Neural cell (in vitro differentiated cells): ENCODE measurements around the gene DTD1. TPM values are rescaled to one million over a fixed set of nuclear protein-coding genes. Genes with fewer than 3 reads are reported as not detected.

Source experiments
- H2AFZ ChIP-seq: fragments of 200-600, 300-800 bp; sonication (generic), shearing (Covaris generic); 2 replicates; pipeline ENCODE4 v1.6.0; 2014; ENCODE audit warnings: low read depth, mild to moderate bottlenecking, antibody characterized with exemption, low read length, moderate library complexity
- H3F3A ChIP-seq: fragments of 200-600 bp; shearing (Covaris generic); 2 replicates; pipeline ENCODE4 v1.6.1; 2016; ENCODE audit warnings: mild to moderate bottlenecking, moderate library complexity, mixed read lengths, antibody characterized with exemption, low read length; ENCODE audit not compliant: insufficient read depth, poor library complexity, severe bottlenecking
- H3K27ac ChIP-seq: fragments of 200-600, 300-800 bp; sonication (generic), shearing (Covaris generic); 2 replicates; pipeline ENCODE4 v1.5.1; 2014; ENCODE audit warnings: mild to moderate bottlenecking, low read length, moderate library complexity
- H3K27me3 ChIP-seq: fragments of 300-800, 200-600 bp; sonication (generic), shearing (Covaris generic); 2 replicates; pipeline ENCODE4 v1.6.0; 2014; ENCODE audit warnings: mild to moderate bottlenecking, low read depth, low read length, moderate library complexity; ENCODE audit not compliant: insufficient read depth
- H3K36me3 ChIP-seq: fragments of 300-800, 200-600 bp; sonication (generic), shearing (Covaris generic); 2 replicates; pipeline ENCODE4 v1.5.1; 2014; ENCODE audit warnings: mild to moderate bottlenecking, antibody characterized with exemption, low read length, moderate library complexity; ENCODE audit not compliant: insufficient read depth
- H3K4me2 ChIP-seq: fragments of 300-800, 200-600 bp; sonication (generic), shearing (Covaris generic); 2 replicates; pipeline ENCODE4 v1.6.0; 2014; ENCODE audit warnings: mild to moderate bottlenecking, low read length
- H3K4me3 ChIP-seq: fragments of 300-800, 200-600 bp; sonication (generic), shearing (Covaris generic); 2 replicates; pipeline ENCODE4 v1.5.1; 2014; ENCODE audit warnings: mild to moderate bottlenecking, low read length, moderate library complexity
- H3K79me2 ChIP-seq: fragments of 200-600 bp; shearing (Covaris generic); replicated peaks from 2 replicates; pipeline ENCODE4 v1.6.0; 2014; ENCODE audit warnings: mild to moderate bottlenecking, low read length, moderate library complexity; ENCODE audit not compliant: insufficient read depth
- H3K9ac ChIP-seq: fragments of 300-800, 200-600 bp; sonication (generic), shearing (Covaris generic); 2 replicates; pipeline ENCODE4 v1.6.1; 2016; ENCODE audit warnings: mild to moderate bottlenecking, low read length, mixed read lengths
- H3K9me2 ChIP-seq: fragments of 200-600 bp; shearing (Covaris generic); 2 replicates; pipeline ENCODE4 v1.6.1; 2016; ENCODE audit warnings: mild to moderate bottlenecking, low read length, mixed read lengths; ENCODE audit not compliant: insufficient read depth
- H3K9me3 ChIP-seq: fragments of 200-600, 300-800 bp; sonication (generic), shearing (Covaris generic); 2 replicates; pipeline ENCODE4 v1.6.1; 2016; ENCODE audit warnings: mild to moderate bottlenecking, mixed run types, low read length, moderate library complexity, mixed read lengths
- H4K20me1 ChIP-seq: fragments of 200-600 bp; shearing (Covaris generic); 2 replicates; pipeline ENCODE4 v1.6.1; 2016; ENCODE audit warnings: mild to moderate bottlenecking, mixed run types; ENCODE audit not compliant: insufficient read depth
- CTCF ChIP-seq: fragments of 450-650 bp; IDR thresholded peaks from 2 replicates; pipeline ENCODE4 v1.5.1; 2014; ENCODE audit warnings: antibody characterized with exemption, mild to moderate bottlenecking, moderate library complexity; ENCODE audit not compliant: poor library complexity, severe bottlenecking
- EP300 ChIP-seq: fragments of 450-650 bp; conservative IDR thresholded peaks from 2 replicates; pipeline ENCODE4 v1.6.1; 2014; ENCODE audit warnings: antibody characterized with exemption, mild to moderate bottlenecking, moderate library complexity; ENCODE audit not compliant: poor library complexity, severe bottlenecking
- EZH2 ChIP-seq: fragments of 200-600, 300-800 bp; shearing (Covaris generic), sonication (generic); IDR thresholded peaks from 2 replicates; pipeline ENCODE4 v1.6.1; 2014; ENCODE audit warnings: antibody characterized with exemption, low read length, borderline replicate concordance, mild to moderate bottlenecking; ENCODE audit not compliant: insufficient read depth, poor library complexity, severe bottlenecking
- MXI1 ChIP-seq: fragments of 450-650 bp; conservative IDR thresholded peaks from 2 replicates; pipeline ENCODE4 v1.6.1; 2014; ENCODE audit warnings: antibody characterized with exemption, mild to moderate bottlenecking; ENCODE audit not compliant: poor library complexity, severe bottlenecking
- POLR2AphosphoS5 ChIP-seq: IDR thresholded peaks from 2 replicates; pipeline ENCODE4 v1.6.1; 2012
- RAD21 ChIP-seq: fragments of 450-650 bp; conservative IDR thresholded peaks from 2 replicates; pipeline ENCODE4 v1.6.1; 2014; ENCODE audit warnings: antibody characterized with exemption, mild to moderate bottlenecking, moderate library complexity
- REST ChIP-seq: IDR thresholded peaks from 2 replicates; pipeline ENCODE4 v1.6.1; 2012; ENCODE audit warnings: borderline replicate concordance
- SMC3 ChIP-seq: fragments of 450-650 bp; conservative IDR thresholded peaks from 2 replicates; pipeline ENCODE4 v1.6.1; 2014; ENCODE audit warnings: antibody characterized with exemption, mild to moderate bottlenecking, moderate library complexity; ENCODE audit not compliant: poor library complexity
- TAF1 ChIP-seq: IDR thresholded peaks from 2 replicates; pipeline ENCODE4 v1.6.1; 2012; ENCODE audit warnings: low read depth
- polyA plus RNA-seq: library from polyadenylated mRNA; depleted of rRNA; stranded (reverse); fragments of >200 nt; gene quantifications from 2 replicates; pipeline ENCODE4 v1.2.3, GENCODE V29; 2014

Gene DTD1
- polyA plus RNA-seq, 1 donor from 2014 or later, result 337 TPM

DNA sequence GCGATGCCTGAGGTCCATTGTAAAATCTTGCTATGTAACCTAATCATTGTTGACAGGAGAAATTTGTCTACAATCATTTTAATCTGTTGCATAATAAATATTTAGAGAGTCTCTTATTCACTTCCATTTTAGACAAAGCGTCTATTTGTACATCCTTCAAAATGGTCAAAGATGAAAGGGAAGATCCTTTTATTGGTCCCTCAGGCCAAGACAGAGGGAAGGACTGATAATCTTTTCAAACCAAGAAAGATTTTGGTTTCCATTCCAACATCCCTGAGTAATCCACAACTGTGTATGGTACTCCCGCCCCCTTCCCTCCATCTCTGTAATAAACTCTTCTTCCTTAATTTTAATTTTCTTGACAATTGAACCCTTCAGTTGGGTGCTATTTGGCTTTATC, 114.1 kb downstream of the DTD1 start:
- Histone ChIP-seq H3K27me3 (no peaks in the 10 kb centered on the region), H3K27ac (no peak overlapping the region), H3K9me3 (no peaks in the 10 kb centered on the region), H3K4me3 (no peak overlapping the region), H3K9me2 (no peaks in the 10 kb centered on the region), H2AFZ (no peak overlapping the region), H4K20me1 (no peaks in the 10 kb centered on the region), H3K36me3 (no peaks in the 10 kb centered on the region), H3K79me2 (no peaks in the 10 kb centered on the region), H3F3A (no peaks in the 10 kb centered on the region), H3K4me2 (no peak overlapping the region), H3K9ac (no peak overlapping the region)
- TF ChIP-seq REST (no peak), EP300 (no peak), CTCF (no peak)

DNA sequence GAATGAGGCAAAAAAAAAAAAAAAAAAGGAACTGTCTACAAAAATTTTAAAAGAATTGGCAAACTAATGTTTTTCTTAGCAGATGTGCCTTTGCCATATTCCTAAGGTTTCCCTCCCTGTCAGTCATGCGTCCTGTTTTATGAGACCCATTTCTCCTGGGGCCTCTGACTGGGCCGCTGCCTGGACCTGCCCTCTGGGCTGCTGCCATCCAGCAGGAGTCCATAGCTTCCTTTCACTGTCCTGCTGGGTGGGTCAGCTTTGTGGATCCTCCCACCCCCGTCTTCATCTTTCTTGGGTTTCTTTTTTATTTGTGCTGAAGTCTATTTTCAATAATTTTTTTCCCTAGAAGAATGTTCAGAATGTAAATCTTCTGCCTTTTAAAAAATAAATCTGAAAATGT, 114.9 kb downstream of the DTD1 start:
- Histone ChIP-seq H3K4me2 (no peak overlapping the region), H3F3A (no peaks in the 10 kb centered on the region)
- TF ChIP-seq TAF1, result no peak
- TF ChIP-seq EP300, result no peak
- TF ChIP-seq RAD21, result no peak
- no peak for TF ChIP-seq MXI1
- TF ChIP-seq POLR2AphosphoS5, result no peak
- TF ChIP-seq EZH2, result no peak
- TF ChIP-seq CTCF, result no peak
- TF ChIP-seq SMC3, result no peak
- TF ChIP-seq REST, result no peak

More for the DNA sequence above, 114.9 kb downstream of the DTD1 start:
- Histone ChIP-seq H3K4me3 (no peak overlapping the region), H3K27ac (no peak overlapping the region), H2AFZ (no peak overlapping the region), H3K9me2 (no peaks in the 10 kb centered on the region), H3K9ac (no peak overlapping the region), H3K9me3 (no peaks in the 10 kb centered on the region), H4K20me1 (no peaks in the 10 kb centered on the region), H3K79me2 (no peaks in the 10 kb centered on the region), H3K36me3 (no peaks in the 10 kb centered on the region), H3K27me3 (no peaks in the 10 kb centered on the region)
